Small intestine (tissue), 7 donors: ENCODE measurements around the gene RABEP2. TPM values are rescaled to one million over a fixed set of nuclear protein-coding genes. Genes with fewer than 3 reads are reported as not detected.
A peak's percentile ranks its signal among the peaks of the same experiment; 100 is the strongest.
"Not testable (repeated sequence)": the region's sequence is repeated elsewhere in the genome, so short reads cannot be mapped to it uniquely, and the experiment has no call there.

Experiments
- DNase-seq, 2 donors: peaks; one replicate each; pipeline versions ENCODE4 v3.0.0 to v3.0.0-alpha.2; 2013
- FAIRE-seq: peaks from 2 replicates; lab custom pipeline; 2012; peaks lifted over from hg19 to GRCh38; lab: Jason Lieb, UNC
- H3K27ac ChIP-seq, 3 donors: one replicate each; pipeline ENCODE4 v1.5.1; 2013; ENCODE audit warnings: low read length in 2 of 3, mild to moderate bottlenecking in 2 of 3, control low read depth in 1 of 3, inconsistent platforms in 1 of 3, low read depth in 1 of 3, moderate library complexity in 1 of 3
- H3K27me3 ChIP-seq, 3 donors: one replicate each; pipeline ENCODE4 v1.6.1; 2013; ENCODE audit warnings: low read length in 3 of 3, inconsistent platforms in 1 of 3; ENCODE audit not compliant: control insufficient read depth in 3 of 3, insufficient read depth in 3 of 3
- H3K36me3 ChIP-seq, 3 donors: one replicate each; pipeline ENCODE4 v1.6.1; 2013; ENCODE audit warnings: low read length in 3 of 3, inconsistent platforms in 1 of 3, low read depth in 1 of 3, mild to moderate bottlenecking in 1 of 3, moderate library complexity in 1 of 3; ENCODE audit not compliant: control insufficient read depth in 3 of 3, insufficient read depth in 2 of 3
- H3K4me1 ChIP-seq, 3 donors: one replicate each; pipeline ENCODE4 v1.6.1; 2013; ENCODE audit warnings: low read length in 2 of 3, inconsistent platforms in 1 of 3, low read depth in 1 of 3, mild to moderate bottlenecking in 1 of 3, moderate library complexity in 1 of 3; ENCODE audit not compliant: control insufficient read depth in 3 of 3, insufficient read depth in 2 of 3
- H3K4me3 ChIP-seq, 3 donors: one replicate each; pipeline ENCODE4 v1.5.1; 2013; ENCODE audit warnings: low read length in 3 of 3, control low read depth in 1 of 3, inconsistent platforms in 1 of 3, low read depth in 1 of 3, mild to moderate bottlenecking in 1 of 3, moderate library complexity in 1 of 3
- H3K9me3 ChIP-seq, 2 donors: one replicate each; pipeline ENCODE4 v1.6.1; 2013; ENCODE audit warnings: low read depth in 1 of 2, low read length in 1 of 2; ENCODE audit not compliant: control insufficient read depth in 2 of 2, insufficient read depth in 1 of 2
- WGBS, 3 donors: extraction: QIAGEN DNeasy Blood & Tissue Kit; methylation state at CpG; one replicate each; pipeline ENCODE4 v1.1.7; 2013; 5-methylcytosine and 5-hydroxymethylcytosine counted together
- polyA plus RNA-seq, 4 donors: library from polyadenylated mRNA; stranded (reverse) in 3 of 4; unstranded in 1 of 4; fragments of 200-250 nt in 3 of 4; fragments of 120-200 nt in 1 of 4; gene quantifications; one replicate each; pipeline versions ENCODE4 v1.2.1 to v1.2.3, GENCODE V29; 2013
- donor health status: healthy with polysubstance abuse.
- donor health status: control.
- donor health status: control.
- donor health status: Bipolar disorder and iron deficiency.
- donor health status: healthy.

The RABEP2 gene
- polyA plus RNA-seq, 4 donors, result 26.5 to 55.7 (median 29.8) TPM

GRCh38 chr16:28930203-28930602, 5.2 kb upstream of the RABEP2 start:
- Histone ChIP-seq H3K27ac (no peak overlapping the region), H3K4me1 (peaks cover 0 to 3% (median 0%) of the 10 kb centered on the region in 3 donors), H3K4me3 (no peak overlapping the region), H3K27me3 (no peaks in the 10 kb centered on the region), H3K9me3 (no peaks in the 10 kb centered on the region), H3K36me3 (no peaks in the 10 kb centered on the region)
- no peak for DNase-seq
- FAIRE-seq, result no peak
- WGBS, 3 donors, result 85 to 91% (median 88%) methylated on average over 3 of the region's 3 CpGs

GRCh38 chr16:28927815-28928214, 2.8 kb upstream of the RABEP2 start:
- Histone ChIP-seq H3K27ac (no peak overlapping the region), H3K9me3 (no peaks in the 10 kb centered on the region), H3K4me1 (peaks cover 0 to 13% (median 4%) of the 10 kb centered on the region in 3 donors), H3K27me3 (no peaks in the 10 kb centered on the region), H3K36me3 (peaks cover 0 to 2% (median 0%) of the 10 kb centered on the region in 3 donors), H3K4me3 (no peak overlapping the region)
- FAIRE-seq (no peak), DNase-seq (no peak)
- 80 to 90% (median 88%) methylated on average over 1 of the region's 1 CpG for WGBS, 3 donors

DNA sequence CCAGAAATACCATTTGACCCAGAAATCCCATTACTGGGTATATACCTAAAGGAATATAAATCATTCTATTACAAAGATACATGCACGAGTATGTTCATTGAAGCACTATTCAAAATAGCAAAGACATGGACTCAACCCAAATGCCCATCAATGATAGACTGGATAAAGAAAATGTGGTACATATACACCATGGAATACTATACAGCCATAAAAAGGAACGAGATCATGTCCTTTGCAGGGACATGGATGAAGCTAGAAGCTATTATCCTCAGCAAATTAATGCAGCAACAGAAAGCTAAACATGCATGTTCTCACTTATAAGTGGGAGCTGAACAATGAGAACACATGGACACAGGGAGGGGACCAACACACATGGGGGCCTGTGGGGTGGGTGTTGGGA, 1.2 kb upstream of the RABEP2 start:
- H3K9me3 ChIP-seq, DNase-seq, H3K27me3 ChIP-seq, FAIRE-seq: not testable (repeated sequence)
- H3K36me3 ChIP-seq, result peaks cover 0 to 13% (median 0%) of the 10 kb centered on the region in 3 donors
- WGBS, 3 donors, result 48 to 71% (median 68%) methylated on average over 2 of the region's 2 CpGs
- peak overlapping the region in 1 of 3 donors; percentile 86 for H3K4me3 ChIP-seq
- H3K27ac ChIP-seq, result peak overlapping the region in 2 of 3 donors; percentile 98 to 99
- peaks cover 0 to 16% (median 4%) of the 10 kb centered on the region in 3 donors for H3K4me1 ChIP-seq

- 0 to 2% (median 1%) methylated on average over 44 to 48 of the region's 48 CpGs for WGBS, 3 donors
- FAIRE-seq, result no peak
Measured at GRCh38 chr16:28925386-28926228, 569 bp upstream of the RABEP2 start.

GRCh38 chr16:28924399-28924761, 658 bp downstream of the RABEP2 start:
- Histone ChIP-seq H3K4me1 (peaks cover 0 to 16% (median 4%) of the 10 kb centered on the region in 3 donors), H3K27ac (peak overlapping the region; percentile 79 to 99 (median 98)), H3K4me3 (peak overlapping the region; percentile 82 to 91 (median 86)), H3K27me3 (no peaks in the 10 kb centered on the region), H3K36me3 (peaks cover 2 to 25% (median 4%) of the 10 kb centered on the region in 3 donors), H3K9me3 (no peaks in the 10 kb centered on the region)
- FAIRE-seq (no peak), DNase-seq (no peak)
- 5 to 27% (median 25%) methylated on average over 15 of the region's 15 CpGs for WGBS, 3 donors

More at GRCh38 chr16:28925386-28926228, 569 bp upstream of the RABEP2 start:
- peaks cover 0 to 16% (median 4%) of the 10 kb centered on the region in 3 donors for H3K4me1 ChIP-seq
- peak; percentile 77 to 91 for DNase-seq
- no peaks in the 10 kb centered on the region for H3K27me3 ChIP-seq
- no peaks in the 10 kb centered on the region for H3K9me3 ChIP-seq
- H3K27ac ChIP-seq, result peak overlapping the region; percentile 98 to 99 (median 98)
- H3K4me3 ChIP-seq, result peak overlapping the region; percentile 82 to 91 (median 86)
- H3K36me3 ChIP-seq, result peaks cover 0 to 19% (median 0%) of the 10 kb centered on the region in 3 donors

GRCh38 chr16:28923652-28924398, 1.2 kb downstream of the RABEP2 start:
- no peak for FAIRE-seq
- peak overlapping the region; percentile 79 to 99 (median 98) for H3K27ac ChIP-seq
- H3K9me3 ChIP-seq, result no peaks in the 10 kb centered on the region
- peak; percentile 83 to 87 for DNase-seq
- WGBS, 3 donors, result 13 to 46% (median 30%) methylated on average over 13 of the region's 13 CpGs
- no peaks in the 10 kb centered on the region for H3K27me3 ChIP-seq
- H3K36me3 ChIP-seq, result peaks cover 2 to 31% (median 5%) of the 10 kb centered on the region in 3 donors
- H3K4me3 ChIP-seq, result peak overlapping the region; percentile 82 to 91 (median 86)
- peaks cover 0 to 16% (median 4%) of the 10 kb centered on the region in 3 donors for H3K4me1 ChIP-seq

GRCh38 chr16:28923231-28923587, 1.8 kb downstream of the RABEP2 start:
- FAIRE-seq, result no peak
- H3K27ac ChIP-seq, result peak overlapping the region; percentile 79 to 99 (median 98)
- no peaks in the 10 kb centered on the region for H3K27me3 ChIP-seq
- H3K4me1 ChIP-seq, result peaks cover 0 to 16% (median 4%) of the 10 kb centered on the region in 3 donors
- WGBS, 3 donors, result 44 to 67% (median 48%) methylated on average over 3 of the region's 3 CpGs
- peaks cover 2 to 36% (median 5%) of the 10 kb centered on the region in 3 donors for H3K36me3 ChIP-seq
- no peaks in the 10 kb centered on the region for H3K9me3 ChIP-seq
- peak overlapping the region in 1 of 3 donors; percentile 6 for H3K4me3 ChIP-seq
- DNase-seq, result peak; percentile 31

GRCh38 chr16:28918698-28919097, 6.3 kb downstream of the RABEP2 start:
- WGBS, 3 donors, result 96 to 99% (median 97%) methylated on average over 3 of the region's 3 CpGs
- no peaks in the 10 kb centered on the region for H3K9me3 ChIP-seq
- DNase-seq, result no peak
- no peaks in the 10 kb centered on the region for H3K27me3 ChIP-seq
- no peak for FAIRE-seq
- H3K4me1 ChIP-seq, result peaks cover 0 to 8% (median 0%) of the 10 kb centered on the region in 3 donors
- H3K27ac ChIP-seq, result no peak overlapping the region
- H3K36me3 ChIP-seq, result peaks cover 2 to 80% (median 14%) of the 10 kb centered on the region in 3 donors
- no peak overlapping the region for H3K4me3 ChIP-seq
